ENCODE results near the gene DCC.

Gene DCC

DNA sequence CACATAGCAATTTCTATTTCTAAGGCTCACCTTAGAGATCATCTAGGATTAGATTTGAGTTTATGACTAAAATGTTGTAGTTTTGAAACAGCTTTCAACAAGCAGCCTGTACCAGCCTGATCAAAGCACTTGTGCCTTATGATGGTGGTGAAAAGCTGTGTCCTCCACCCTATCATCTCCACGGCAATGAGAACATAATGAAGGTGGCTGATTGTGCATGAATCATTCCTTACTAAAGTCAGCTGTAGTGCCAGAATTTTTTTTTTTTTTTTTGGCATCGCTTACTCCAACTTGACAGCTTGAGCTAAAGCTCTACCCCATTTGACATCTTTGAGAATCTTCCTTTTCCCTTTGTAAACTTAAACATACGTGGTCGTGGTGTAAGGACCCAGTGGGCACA lies 86.0 kb downstream of the DCC start:
- DNase-seq (ENCODE audit: low read depth): no peak

DNA sequence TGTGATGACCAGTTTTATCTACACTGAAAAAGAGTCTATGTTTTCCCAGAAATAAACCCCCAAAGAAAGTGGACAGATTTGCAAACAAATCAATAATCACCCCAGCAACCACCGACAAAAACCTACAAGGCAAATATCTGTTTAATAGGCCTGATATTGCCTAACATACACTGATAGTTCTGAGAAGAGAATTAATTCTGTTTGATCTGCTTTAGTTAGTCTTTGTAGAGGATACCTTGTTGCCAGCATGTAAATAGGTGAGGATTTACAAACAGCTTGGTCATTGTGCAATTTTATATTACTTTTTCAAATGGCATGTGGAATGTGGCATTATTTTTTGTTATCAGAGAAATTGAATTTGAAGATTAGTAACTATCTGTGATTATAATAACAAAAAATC lies 86.5 kb downstream of the DCC start:
- no peak for DNase-seq (ENCODE audit: low read depth)

DNA sequence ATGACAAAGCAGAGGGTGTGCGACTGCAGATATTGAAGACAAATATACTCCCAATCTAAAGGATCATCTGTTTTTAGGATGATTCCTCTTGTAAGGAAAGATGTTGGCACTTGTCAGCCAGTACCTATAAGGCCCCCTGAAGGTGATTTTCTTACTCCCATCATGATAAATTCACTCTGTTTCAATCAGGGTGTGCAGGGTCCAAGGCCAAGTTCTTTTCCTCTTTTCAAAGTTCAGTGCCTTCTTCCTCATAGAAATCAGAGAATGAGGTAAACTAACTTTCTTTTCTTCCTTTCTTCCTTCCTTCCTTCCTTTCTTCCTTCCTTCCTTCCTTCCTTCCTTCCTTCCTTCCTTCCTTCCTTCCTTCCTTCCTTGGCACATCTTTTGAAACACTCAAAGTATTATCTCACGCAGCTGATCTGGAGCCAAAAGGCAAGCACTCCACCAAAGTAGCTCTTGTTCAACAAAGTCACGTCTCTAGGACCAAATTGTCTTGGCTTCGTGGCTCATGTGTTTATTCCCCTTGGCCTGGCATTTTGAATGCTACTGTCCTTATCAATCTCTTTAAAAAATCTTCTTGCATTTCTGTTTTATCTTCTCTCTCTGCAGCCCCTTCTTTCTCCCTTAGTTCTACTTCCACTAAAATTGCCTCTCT lies 87.7 kb downstream of the DCC start:
- no peak for DNase-seq (ENCODE audit: low read depth)

DNA sequence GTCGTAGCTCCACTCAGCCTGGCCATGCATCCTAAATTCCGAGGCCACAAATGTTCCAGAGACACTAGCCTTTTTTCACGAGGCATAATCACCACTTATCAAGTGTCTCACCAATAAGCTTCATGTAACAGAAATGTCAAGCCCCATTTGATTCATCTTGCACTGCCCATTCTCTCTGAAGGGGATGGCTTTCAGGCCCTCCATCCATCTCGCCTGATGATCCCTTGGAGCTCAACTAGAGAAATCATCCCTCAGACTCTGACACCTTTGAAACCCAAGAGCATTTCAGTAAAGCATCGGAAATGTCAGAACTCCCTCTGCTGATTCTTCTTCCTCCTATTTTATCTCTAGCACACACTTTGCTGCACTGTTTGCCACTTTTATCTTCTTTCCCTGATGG lies 91.7 kb downstream of the DCC start:
- no peak for DNase-seq (ENCODE audit: low read depth)

DNA sequence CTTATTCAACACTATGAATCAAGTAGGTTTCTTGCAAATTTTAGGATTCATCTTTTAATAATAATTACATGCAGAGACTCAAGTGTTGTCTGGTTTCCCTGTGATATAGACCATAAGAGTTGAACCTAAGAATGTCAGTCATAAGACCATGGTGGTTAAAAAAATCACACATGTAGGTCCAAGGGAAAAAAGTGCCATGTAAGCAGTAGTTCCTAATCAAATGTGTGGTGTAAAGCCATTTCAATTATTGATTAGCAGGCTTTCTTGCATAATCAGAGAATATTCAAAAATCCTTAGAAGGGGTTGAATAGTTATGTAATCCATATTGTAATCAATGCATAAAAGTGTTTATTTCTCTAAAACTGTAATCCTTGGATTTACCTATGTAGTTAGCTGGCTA lies 93.8 kb downstream of the DCC start:
- no peak for DNase-seq (ENCODE audit: low read depth)

DNA sequence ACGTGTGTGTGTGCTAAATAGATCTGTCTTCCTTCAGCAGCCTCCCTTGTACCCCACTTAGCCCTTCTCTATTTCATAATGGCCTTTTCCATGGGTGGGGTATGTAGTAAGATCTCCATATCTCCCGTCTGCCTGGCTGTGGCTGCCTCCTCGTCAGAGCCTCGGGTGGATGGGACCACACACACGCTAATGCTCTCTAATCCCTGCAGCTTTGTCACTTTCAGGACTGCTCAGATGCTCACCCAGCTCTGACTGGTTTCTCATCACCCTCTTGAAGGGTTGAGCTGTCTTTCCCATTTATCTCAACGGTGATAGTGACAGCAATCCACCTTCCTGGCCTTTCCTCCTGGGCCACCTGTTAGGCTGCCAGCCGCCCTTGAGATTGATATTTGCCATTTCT lies 95.3 kb downstream of the DCC start:
- DNase-seq (ENCODE audit: low read depth): no peak

DNA sequence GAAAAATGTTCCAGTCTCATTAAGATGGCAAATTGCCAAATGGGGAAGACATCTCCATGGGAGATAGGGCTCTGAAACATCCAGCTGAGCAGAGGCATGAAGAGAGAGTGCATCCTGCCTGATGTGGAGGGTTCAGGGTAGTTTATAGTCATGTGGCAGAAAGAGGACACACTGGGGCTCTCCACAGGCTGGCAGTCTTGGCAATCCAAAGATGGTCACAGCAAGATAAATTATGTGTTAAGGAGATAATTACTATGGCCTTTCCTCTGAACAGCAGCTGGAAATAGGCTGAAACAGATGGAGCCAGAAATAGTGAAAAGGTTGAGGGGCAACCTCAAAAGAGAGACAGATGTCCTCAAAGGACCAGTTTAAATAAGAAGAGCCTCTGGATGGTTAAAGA lies 97.2 kb downstream of the DCC start:
- DNase-seq (ENCODE audit: low read depth): no peak

DNA sequence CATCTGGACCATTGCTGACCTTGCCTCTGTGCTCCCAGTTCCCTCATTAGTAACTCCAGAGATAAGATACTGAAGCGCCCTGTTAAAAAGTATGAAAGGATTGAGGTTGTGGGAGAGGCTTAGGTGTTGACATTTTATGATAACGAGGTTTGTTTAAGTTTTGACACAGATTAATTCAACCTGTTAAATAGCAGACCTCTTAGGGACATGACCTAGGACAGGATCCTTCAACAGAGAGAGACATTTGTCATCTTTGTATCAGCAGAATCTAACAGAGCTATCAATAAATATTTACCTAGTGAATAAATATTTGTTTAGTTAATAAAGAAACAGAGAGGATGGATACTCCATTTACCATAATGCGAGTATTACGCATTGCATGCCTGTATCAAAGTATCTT lies 99.5 kb downstream of the DCC start:
- DNase-seq (ENCODE audit: low read depth): no peak

DNA sequence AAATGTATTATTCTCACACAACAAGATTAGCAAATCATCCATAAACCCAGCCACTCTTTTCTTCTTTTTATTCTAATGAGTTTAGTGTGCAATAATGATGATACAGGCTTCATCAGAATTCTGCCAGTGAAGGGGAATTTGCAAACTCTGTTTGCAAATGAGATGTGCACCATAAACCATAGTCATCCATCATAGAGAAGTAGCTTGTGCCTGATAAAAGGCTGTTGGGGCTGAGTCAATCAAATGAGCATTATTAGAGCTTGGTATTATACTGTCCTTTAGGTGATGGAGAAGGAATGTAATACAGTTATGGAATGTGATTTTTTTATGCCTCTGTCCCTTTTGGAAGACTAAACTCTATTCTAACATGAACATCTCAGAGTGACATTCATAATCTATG lies 101.8 kb downstream of the DCC start:
- DNase-seq (ENCODE audit: low read depth): no peak

DNA sequence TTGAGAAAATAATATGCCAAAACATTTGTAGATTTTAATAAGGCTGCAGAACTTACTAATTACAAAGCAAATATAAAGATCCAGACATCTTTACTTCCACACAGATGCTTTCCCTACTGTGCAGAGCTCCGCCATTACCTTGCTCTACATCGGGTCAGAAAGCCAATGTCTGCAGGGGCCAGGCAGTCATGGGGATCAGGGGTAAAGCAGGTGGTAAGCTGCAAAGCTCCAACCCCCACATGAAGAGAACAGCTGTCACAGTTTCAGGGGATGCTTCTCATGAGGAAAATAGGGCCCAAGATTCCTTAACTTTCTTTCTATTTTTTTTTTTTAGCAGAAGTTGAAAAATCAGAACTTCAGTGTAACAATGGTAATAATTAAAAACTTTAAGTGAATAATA lies 102.7 kb downstream of the DCC start:
- DNase-seq (ENCODE audit: low read depth): no peak

DNA sequence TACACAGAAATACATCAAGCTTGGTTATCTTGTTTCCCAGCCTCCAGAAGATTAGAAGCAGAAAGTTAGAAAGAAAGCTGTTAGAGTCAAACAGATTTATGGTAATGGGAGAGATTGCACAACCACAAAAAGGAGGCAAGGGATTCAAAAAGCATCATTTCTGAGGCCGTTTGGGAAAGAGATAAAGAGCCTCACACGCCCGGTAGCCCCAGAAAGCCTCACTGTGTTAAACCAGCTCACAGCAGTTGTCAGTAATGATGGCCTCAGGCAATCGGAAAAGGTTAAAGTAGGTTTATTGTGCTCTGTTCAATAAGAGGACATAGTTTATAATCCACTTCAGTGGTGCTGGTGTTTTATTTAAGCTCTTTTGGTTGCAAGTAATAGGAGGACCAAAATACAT lies 111.3 kb downstream of the DCC start:
- no peak for DNase-seq (ENCODE audit: low read depth)

DNA sequence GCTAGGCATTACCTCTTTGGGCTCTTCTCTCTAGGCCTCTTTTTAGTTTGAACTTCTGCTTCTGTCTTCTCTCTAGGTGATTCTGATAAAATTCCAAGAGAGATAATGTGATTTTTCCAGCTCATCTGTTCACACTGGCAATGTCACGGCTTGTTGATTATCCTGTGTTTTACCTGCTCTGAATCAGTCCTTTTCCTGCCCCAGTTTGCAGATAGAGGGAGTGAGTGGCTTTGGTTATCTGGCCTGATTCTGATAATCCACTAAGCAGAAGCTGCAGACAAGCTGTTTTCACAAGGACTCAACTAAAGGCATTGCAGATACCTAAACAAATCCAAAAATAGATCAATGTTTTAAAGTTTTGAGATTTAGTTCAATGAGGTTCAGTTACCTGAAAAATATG lies 111.9 kb downstream of the DCC start:
- no peak for DNase-seq (ENCODE audit: low read depth)

DNA sequence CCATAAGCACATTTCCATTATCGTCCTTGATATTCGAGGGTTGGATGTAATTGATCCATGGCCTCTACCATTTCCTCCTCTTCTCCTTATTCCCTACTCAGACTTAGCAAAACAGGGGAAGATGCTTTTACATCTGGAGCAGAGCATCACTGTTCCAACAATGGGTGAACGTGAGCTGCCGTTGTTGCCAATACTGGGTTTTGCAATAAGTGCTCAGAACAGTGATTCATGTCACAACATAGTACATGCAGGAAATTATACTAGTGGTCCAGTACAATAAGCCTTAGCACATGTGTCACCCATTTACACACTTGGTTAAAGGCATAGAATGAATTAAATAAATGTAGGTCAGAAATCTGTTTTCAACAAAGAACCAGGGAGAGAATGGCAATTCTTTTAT lies 112.4 kb downstream of the DCC start:
- DNase-seq (ENCODE audit: low read depth): no peak

DNA sequence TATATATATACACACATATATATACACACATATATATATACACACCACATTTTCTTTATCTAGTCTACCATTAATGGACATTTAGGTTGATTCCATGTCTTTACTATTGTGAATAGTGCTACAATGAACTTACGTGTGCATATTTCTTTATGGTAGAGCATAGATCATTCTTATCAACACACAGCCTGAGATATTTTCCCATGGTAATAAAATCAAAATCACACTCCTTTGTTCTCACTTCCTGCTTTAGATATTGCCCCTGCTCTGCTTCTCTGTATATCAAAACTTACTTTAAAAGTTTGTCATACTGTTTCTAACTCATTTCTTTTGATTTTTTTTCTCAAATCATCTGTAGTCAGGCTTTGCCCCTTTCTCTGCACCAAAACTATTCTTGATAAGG lies 119.9 kb downstream of the DCC start:
- no peak for DNase-seq (ENCODE audit: low read depth)

DNA sequence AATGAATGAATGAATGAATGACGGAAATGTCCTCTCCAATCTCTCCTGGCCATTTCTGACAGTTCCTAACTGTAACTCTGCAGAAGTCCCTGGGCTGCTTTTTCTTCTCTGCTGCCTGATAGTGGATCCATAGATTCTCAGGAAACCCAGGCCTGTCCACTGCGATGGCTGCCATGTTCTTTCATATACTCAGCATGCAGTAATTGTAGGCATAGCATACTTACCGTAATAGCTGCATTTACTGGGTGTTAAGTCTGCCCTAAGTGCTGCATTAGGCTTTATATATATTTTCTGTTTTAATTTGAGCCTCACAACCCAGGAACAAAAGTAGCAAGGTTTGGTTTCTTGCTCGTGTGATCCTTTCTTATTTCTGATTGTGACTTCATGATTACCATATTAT lies 122.9 kb downstream of the DCC start:
- no peak for DNase-seq (ENCODE audit: low read depth)

DNA sequence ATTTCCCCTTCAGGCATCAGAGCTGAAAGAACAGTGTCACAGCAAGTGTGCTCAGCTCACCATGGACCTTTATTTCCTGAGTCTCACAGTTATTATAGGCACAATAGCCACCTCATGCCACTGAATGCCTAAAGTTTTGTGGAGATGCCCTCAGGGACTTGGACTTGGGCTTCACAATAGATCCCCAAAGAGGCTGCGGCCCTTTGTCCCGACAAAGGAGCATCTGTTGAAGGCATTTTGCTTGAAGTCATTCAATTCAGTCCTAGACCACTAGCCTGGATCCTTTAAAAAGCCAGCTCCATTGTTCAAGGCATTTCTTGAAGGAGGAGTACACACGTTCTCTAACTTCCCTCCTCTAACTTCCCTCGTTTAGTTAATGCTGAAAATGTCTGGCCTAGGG lies 125.4 kb downstream of the DCC start:
- no peak for DNase-seq (ENCODE audit: low read depth)

DNA sequence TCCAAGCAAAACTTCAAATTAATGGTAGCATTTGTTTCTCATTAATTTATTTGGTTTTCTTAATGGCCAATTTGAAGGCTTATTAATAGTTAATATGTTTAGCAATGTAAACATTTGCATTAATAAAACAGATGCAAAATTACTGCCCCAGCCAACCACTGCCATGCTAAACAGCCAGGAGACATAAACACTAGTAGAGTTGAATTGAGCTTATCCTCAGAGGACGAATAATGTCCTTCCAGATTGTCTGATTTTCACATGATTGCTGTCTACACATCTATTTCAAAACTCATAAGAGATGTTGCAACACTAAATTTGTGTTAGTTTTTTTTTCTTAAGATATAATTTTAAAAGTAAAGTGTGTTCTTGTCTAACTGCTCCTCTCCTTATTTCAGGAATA lies 128.5 kb downstream of the DCC start:
- DNase-seq (ENCODE audit: low read depth): no peak

DNA sequence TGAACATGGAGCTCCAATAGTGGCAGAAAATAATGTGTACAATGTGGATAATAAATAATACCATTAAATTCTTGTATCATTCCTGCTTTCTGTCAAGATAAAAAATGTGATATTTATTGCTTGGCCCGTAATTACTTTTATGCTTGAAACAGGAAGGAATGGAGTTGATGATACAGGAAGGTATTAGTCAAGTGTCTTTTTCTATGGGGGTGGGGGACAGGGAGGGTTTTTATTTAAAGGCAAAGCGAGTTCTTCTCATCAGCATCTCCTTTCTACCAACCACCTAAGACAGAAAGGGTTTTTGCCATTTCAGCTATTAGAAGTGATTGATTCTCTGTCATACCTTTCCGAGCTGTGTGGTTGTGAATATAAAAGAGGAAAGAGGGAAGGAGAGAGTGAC lies 135.3 kb downstream of the DCC start:
- DNase-seq (ENCODE audit: low read depth): no peak

DNA sequence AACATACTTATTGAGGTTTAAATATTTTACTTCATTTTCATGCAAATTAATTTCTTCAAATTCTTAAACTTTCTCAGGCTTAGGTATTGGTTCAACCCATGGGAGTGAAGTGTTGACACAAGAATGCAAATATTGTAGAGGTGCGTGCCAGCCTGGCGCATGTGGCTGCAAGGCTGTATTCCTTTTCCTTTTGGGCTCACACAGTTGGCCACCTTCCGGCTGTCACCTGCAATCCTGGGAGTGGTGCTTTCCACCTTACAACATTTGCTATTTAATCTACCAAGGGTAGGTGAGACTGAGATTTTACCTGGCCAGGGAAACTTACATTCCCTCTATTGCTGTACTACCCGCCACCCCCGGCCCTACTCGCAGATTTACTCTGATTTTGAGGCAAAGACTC lies 141.1 kb downstream of the DCC start:
- no peak for DNase-seq (ENCODE audit: low read depth)

DNA sequence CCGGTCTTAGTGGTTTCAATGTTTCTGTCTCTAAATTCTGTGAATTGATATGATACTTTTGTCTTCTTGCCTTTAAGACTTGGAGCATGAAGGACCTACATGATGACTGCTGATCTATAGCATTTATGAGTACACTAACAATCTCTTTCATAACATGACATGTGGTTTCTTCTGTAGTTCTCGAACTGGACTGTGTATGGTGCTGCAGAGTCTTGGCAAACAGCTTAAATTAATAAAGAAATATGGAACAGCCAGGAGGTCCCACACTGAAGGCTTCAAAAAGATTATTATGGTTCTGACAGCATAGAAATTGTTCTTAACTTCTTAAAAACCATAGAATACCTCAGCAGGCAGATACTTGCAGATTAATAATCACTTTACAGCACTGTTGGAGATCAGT lies 145.0 kb downstream of the DCC start:
- no peak for DNase-seq (ENCODE audit: low read depth)

DNA sequence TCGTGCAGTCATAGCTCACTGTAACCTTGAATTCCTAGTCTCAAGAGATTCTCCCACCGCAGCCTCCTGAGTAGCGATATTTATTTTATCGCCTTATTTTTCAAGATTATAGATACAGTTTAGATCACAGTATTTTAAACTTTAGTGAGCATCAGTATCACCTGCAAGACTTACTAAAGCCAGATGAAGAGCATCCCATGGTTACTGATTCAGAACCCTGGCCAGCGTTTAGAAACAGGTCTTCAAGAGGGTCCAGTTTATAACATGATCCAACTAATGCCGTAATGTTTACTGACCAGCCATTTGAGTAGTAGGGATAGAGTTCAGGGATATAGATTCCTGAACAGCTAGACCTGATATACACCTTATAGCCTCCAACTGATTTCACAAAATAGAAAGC lies 146.1 kb downstream of the DCC start:
- no peak for DNase-seq (ENCODE audit: low read depth)

DNA sequence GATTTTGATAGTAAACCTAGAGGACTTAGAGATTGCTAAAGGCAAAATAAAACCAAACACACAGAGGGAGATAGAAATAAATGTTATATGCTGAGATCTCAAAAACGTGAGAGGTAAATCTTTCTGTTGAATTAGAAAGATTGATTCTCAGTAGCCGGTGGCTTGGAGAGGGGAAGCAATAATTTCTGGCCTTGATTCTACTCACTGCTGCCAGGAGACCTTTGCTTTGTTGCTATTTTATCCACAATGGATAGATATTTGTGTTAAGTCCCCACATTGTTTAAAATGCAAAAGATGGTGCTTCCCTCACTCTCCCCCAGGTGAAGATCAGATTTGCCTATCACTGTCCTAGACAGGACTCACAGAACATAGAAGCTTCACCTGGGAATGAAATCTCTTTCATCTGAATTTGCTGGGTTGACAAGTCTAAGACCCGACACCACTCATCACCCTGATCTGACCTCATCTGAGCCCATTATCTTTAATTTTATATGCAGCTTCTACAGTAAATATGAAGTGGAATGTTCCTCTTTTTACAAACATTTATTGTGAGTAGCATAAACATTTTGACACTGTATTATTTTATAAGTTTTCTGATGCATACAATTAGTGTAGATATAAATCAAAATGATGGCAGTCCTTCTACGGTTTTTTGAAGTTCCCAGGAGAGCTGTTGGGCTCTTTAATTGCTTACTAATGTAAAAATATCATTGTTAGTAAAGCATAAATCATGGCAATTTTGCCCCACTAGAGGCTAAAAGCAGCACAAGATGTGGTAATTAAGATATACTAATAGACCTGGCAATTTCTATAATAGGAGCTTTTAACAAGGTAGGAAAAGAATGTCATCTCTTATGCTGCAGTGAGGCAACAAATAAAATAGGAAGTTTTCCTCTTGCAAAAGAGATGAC lies 149.7 kb downstream of the DCC start:
- DNase-seq (ENCODE audit: low read depth): no peak

DNA sequence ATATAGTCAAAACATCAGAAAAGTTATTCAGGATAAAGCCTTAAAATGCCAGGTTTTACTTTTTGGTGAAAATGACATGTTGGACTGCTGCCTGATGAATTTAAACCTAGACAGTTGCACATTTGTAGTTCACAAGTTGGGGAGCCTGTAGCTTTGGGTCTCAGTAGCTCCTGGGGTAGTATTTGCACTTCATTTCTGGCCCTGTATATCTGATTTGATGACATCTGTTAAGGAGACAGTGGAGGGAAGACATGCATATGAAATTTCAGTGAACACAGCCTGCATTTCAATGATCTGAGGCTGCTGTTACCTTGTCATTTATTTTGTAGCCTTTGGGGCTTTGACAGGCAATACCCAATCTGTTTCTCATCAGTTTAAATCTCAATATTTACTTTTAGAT lies 156.4 kb downstream of the DCC start:
- DNase-seq (ENCODE audit: low read depth): no peak

DNA sequence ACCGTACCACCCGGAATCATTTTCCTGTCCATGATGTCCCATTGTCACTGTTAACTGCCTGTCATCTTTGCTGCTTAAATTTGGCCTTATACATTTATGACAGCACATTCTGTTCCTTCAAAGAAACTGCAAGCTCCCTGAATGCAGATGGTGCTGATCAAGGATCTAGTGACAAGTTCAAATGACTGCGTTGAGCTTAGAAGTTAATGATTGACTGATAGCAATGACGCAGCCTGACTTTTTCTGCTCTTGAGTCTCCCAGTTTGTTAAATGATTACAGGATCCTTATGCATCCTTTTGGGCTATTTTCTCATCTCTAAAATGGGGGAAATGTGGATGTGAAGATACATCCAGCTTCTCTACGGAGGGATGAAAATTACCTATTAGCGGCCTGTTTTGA lies 159.0 kb downstream of the DCC start:
- DNase-seq (ENCODE audit: low read depth): no peak
